Astrocyte (in vitro differentiated cells and primary cell): ENCODE results near the gene MAST2.

Experiments
- CTCF ChIP-seq: IDR thresholded peaks from 2 replicates; pipeline ENCODE4 v1.5.1; 2011; ENCODE audit warnings: low read depth, mild to moderate bottlenecking, inconsistent platforms, low read length, moderate library complexity; ENCODE audit not compliant: insufficient read depth
- EZH2 ChIP-seq: IDR thresholded peaks from 2 replicates; pipeline ENCODE4 v1.6.1; 2012; ENCODE audit warnings: mild to moderate bottlenecking, low read length, inconsistent platforms; ENCODE audit not compliant: insufficient read depth

- TF ChIP-seq CTCF = no peak
- no peak for TF ChIP-seq EZH2
Observed at GRCh38 chr1:45891087-45891486, 87.7 kb downstream of the MAST2 start.
